ENCODE data around the gene MYO3A.

The MYO3A gene

GRCh38 chr10:25934621-25935139 is 651 bp downstream of the MYO3A start:
- Histone ChIP-seq H3K4me3 (ENCODE audit: low read length) (no peak overlapping the region), H3K36me3 (ENCODE audit: control insufficient read depth, low read length) (no peaks in the 10 kb centered on the region)

GRCh38 chr10:25938405-25938804 is 4.4 kb downstream of the MYO3A start:
- Histone ChIP-seq H3K4me2 (ENCODE audit: low read length) (no peak overlapping the region), H3K4me1 (ENCODE audit: control insufficient read depth, low read length) (no peaks in the 10 kb centered on the region), H4K20me1 (ENCODE audit: control insufficient read depth, insufficient read depth, low read depth, low read length) (no peaks in the 10 kb centered on the region), H3K79me2 (ENCODE audit: control insufficient read depth, low read length) (no peaks in the 10 kb centered on the region), H3K27ac (ENCODE audit: low read depth, low read length) (no peak overlapping the region), H3K27me3 (ENCODE audit: control insufficient read depth, low read length) (no peaks in the 10 kb centered on the region), H3K9me2 (replicated peaks; ENCODE audit: control insufficient read depth, low read length) (no peaks in the 10 kb centered on the region; the same call in 1 of the 2 replicates), H3K9me3 (ENCODE audit: control insufficient read depth, insufficient read depth, low read length) (no peaks in the 10 kb centered on the region), H3F3A (ENCODE audit: control insufficient read depth, insufficient read depth) (no peaks in the 10 kb centered on the region), H3K4me3 (ENCODE audit: low read length) (no peak overlapping the region), H3K36me3 (ENCODE audit: control insufficient read depth, low read length) (no peaks in the 10 kb centered on the region)
- no peak for TF ChIP-seq EZH2phosphoT487 (IDR thresholded peaks at IDR 0.05; ENCODE audit: borderline replicate concordance, low read length)
- no peak for TF ChIP-seq CTCF (IDR thresholded peaks at IDR 0.05; ENCODE audit: low read depth, low read length, poor library complexity, severe bottlenecking)

More at GRCh38 chr10:25934621-25935139, 651 bp downstream of the MYO3A start:
- no peaks in the 10 kb centered on the region for H3K79me2 ChIP-seq (ENCODE audit: control insufficient read depth, low read length)
- no peak overlapping the region for H3K27ac ChIP-seq (ENCODE audit: low read depth, low read length)
- no peaks in the 10 kb centered on the region for H4K20me1 ChIP-seq (ENCODE audit: control insufficient read depth, insufficient read depth, low read depth, low read length)
- no peaks in the 10 kb centered on the region for H3F3A ChIP-seq (ENCODE audit: control insufficient read depth, insufficient read depth)
- no peaks in the 10 kb centered on the region for H3K9me3 ChIP-seq (ENCODE audit: control insufficient read depth, insufficient read depth, low read length)
- H3K4me1 ChIP-seq (ENCODE audit: control insufficient read depth, low read length): no peaks in the 10 kb centered on the region
- no peak for TF ChIP-seq CTCF (IDR thresholded peaks at IDR 0.05; ENCODE audit: low read depth, low read length, poor library complexity, severe bottlenecking)
- no peak for TF ChIP-seq EZH2phosphoT487 (IDR thresholded peaks at IDR 0.05; ENCODE audit: borderline replicate concordance, low read length)
- H3K27me3 ChIP-seq (ENCODE audit: control insufficient read depth, low read length): no peaks in the 10 kb centered on the region
- no peak overlapping the region for H3K4me2 ChIP-seq (ENCODE audit: low read length)
- H3K9me2 ChIP-seq (replicated peaks; ENCODE audit: control insufficient read depth, low read length): no peaks in the 10 kb centered on the region

- Histone ChIP-seq H3K36me3 (ENCODE audit: control insufficient read depth, low read length) (no peaks in the 10 kb centered on the region), H3K4me2 (ENCODE audit: low read length) (no peak overlapping the region), H3K4me1 (ENCODE audit: control insufficient read depth, low read length) (no peaks in the 10 kb centered on the region), H3K27ac (ENCODE audit: low read depth, low read length) (no peak overlapping the region), H3K4me3 (ENCODE audit: low read length) (no peak overlapping the region), H3K9me2 (replicated peaks; ENCODE audit: control insufficient read depth, low read length) (no peaks in the 10 kb centered on the region; the same call in 1 of the 2 replicates), H3K27me3 (ENCODE audit: control insufficient read depth, low read length) (no peaks in the 10 kb centered on the region), H3F3A (ENCODE audit: control insufficient read depth, insufficient read depth) (no peaks in the 10 kb centered on the region), H4K20me1 (ENCODE audit: control insufficient read depth, insufficient read depth, low read depth, low read length) (no peaks in the 10 kb centered on the region), H3K79me2 (ENCODE audit: control insufficient read depth, low read length) (no peaks in the 10 kb centered on the region), H3K9me3 (ENCODE audit: control insufficient read depth, insufficient read depth, low read length) (no peaks in the 10 kb centered on the region)
- TF ChIP-seq EZH2phosphoT487 (IDR thresholded peaks at IDR 0.05; ENCODE audit: borderline replicate concordance, low read length): no peak
- no peak for TF ChIP-seq CTCF (IDR thresholded peaks at IDR 0.05; ENCODE audit: low read depth, low read length, poor library complexity, severe bottlenecking)
Observed at GRCh38 chr10:25944771-25945170, 10.7 kb downstream of the MYO3A start.
